CD4-positive, CD25-positive, alpha-beta regulatory T cell (primary cell): ENCODE results near the gene ABCA13. TPM values are rescaled to one million over a fixed set of nuclear protein-coding genes. Genes with fewer than 3 reads are reported as not detected.

Experiments used
- ATAC-seq, 2 donors: fragments of 150-1000 bp; cut with Tn5 transposase; one replicate each; pipeline ENCODE4 v1.10.0; 2021; ENCODE audit warnings: low read depth in 2 of 2, moderate number of reproducible peaks in 2 of 2, moderate library complexity in 1 of 2
- DNase-seq, 3 donors: peaks; one replicate each; pipeline versions ENCODE4 v3.0.0 to v3.0.0-alpha.2; 2012 to 2022; ENCODE audit warnings: mixed read lengths in 1 of 3
- H3K27ac ChIP-seq: one replicate; pipeline ENCODE4 v1.7.0; 2013; ENCODE audit warnings: mild to moderate bottlenecking, low read length; ENCODE audit not compliant: insufficient read depth, poor library complexity, severe bottlenecking
- H3K27me3 ChIP-seq: one replicate; pipeline ENCODE4 v1.7.0; 2013; ENCODE audit warnings: low read length; ENCODE audit not compliant: control insufficient read depth, insufficient read depth
- H3K36me3 ChIP-seq: one replicate; pipeline ENCODE4 v1.7.0; 2013; ENCODE audit warnings: mild to moderate bottlenecking, low read length, moderate library complexity; ENCODE audit not compliant: control insufficient read depth, insufficient read depth
- H3K4me1 ChIP-seq: 2 replicates; pipeline ENCODE4 v1.7.0; 2013; ENCODE audit warnings: mild to moderate bottlenecking, low read length; ENCODE audit not compliant: insufficient read depth, control insufficient read depth, poor library complexity, severe bottlenecking
- H3K4me3 ChIP-seq: one replicate; pipeline ENCODE4 v1.7.0; 2013; ENCODE audit warnings: low read depth, mild to moderate bottlenecking, low read length, moderate library complexity
- H3K9me3 ChIP-seq, 2 experiments: 1 replicate in 1 of 2; 2 replicates in 1 of 2; pipeline ENCODE4 v1.7.0; 2013; ENCODE audit warnings: low read length in 2 of 2, mild to moderate bottlenecking in 1 of 2, moderate library complexity in 1 of 2; ENCODE audit not compliant: control insufficient read depth in 2 of 2
- H3K27ac Mint-ChIP-seq, 3 donors: one replicate each; pipeline ENCODE4 v1.8.0; 2020 to 2022; ENCODE audit warnings: mild to moderate bottlenecking in 3 of 3, mixed read lengths in 3 of 3, moderate library complexity in 2 of 3
- H3K27me3 Mint-ChIP-seq: one replicate; pipeline ENCODE4 v1.8.0; 2022; ENCODE audit warnings: mild to moderate bottlenecking, mixed read lengths
- H3K36me3 Mint-ChIP-seq: one replicate; pipeline ENCODE4 v1.8.0; 2020; ENCODE audit warnings: mixed read lengths
- H3K4me1 Mint-ChIP-seq, 4 donors: one replicate each; pipeline ENCODE4 v1.8.0; 2020 to 2022; ENCODE audit warnings: mixed read lengths in 4 of 4, mild to moderate bottlenecking in 1 of 4
- H3K4me3 Mint-ChIP-seq, 4 donors: one replicate each; pipeline ENCODE4 v1.8.0; 2020 to 2022; ENCODE audit warnings: mild to moderate bottlenecking in 4 of 4, mixed read lengths in 4 of 4, moderate library complexity in 3 of 4
- H3K9me3 Mint-ChIP-seq, 7 donors: one replicate each; pipeline ENCODE4 v1.8.0; 2020 to 2022; ENCODE audit warnings: mixed read lengths in 7 of 7, mild to moderate bottlenecking in 3 of 7, moderate library complexity in 2 of 7
- polyA plus RNA-seq, 4 donors: library from polyadenylated mRNA; unstranded; fragments of 300-500 nt; fragmentation: Illumina TruSeq; gene quantifications; one replicate each; pipeline ENCODE4 v1.2.3, GENCODE V29; 2021
- total RNA-seq: library from RNA; stranded (reverse); gene quantifications from one replicate; pipeline ENCODE4 v1.2.3, GENCODE V29; 2022

The ABCA13 gene
- total and polyA plus RNA-seq, 5 donors from 2014 or later = 1.1 TPM; not detected in 4

DNA sequence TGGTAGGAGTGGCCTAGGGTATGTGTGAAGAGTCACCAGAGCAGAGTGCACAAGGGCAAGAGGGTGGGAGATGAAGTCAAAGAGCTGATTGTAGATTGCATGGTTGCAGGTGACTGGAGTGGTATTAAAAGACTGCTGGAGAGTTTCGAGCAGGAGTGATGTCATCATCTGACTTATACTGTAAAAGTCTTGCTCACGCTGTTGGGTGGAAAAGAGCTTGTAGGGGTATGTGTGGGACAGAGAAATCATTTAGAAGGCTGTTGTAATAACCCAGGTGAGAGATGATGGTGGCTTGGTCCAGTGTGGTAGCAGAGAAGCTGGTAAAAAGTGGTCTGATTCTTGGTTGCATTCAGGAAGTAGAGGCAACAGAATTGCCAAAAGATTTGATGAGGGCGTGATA, 184.1 kb downstream of the ABCA13 start:
- H3K27ac ChIP-seq = no peak overlapping the region
- no peaks in the 10 kb centered on the region for H3K27me3 ChIP-seq
- ATAC-seq = no peak
- no peaks in the 10 kb centered on the region for H3K4me1 Mint-ChIP-seq
- no peak overlapping the region for H3K4me3 ChIP-seq
- no peak overlapping the region for H3K27ac Mint-ChIP-seq
- no peaks in the 10 kb centered on the region for H3K27me3 Mint-ChIP-seq
- no peak overlapping the region for H3K4me3 Mint-ChIP-seq
- no peak for DNase-seq
- no peaks in the 10 kb centered on the region for H3K36me3 Mint-ChIP-seq
- no peaks in the 10 kb centered on the region for H3K36me3 ChIP-seq
- H3K9me3 Mint-ChIP-seq = peaks cover 0 to 3% (median 0%) of the 10 kb centered on the region in 7 donors
- no peaks in the 10 kb centered on the region for H3K9me3 ChIP-seq
- no peaks in the 10 kb centered on the region for H3K4me1 ChIP-seq

DNA sequence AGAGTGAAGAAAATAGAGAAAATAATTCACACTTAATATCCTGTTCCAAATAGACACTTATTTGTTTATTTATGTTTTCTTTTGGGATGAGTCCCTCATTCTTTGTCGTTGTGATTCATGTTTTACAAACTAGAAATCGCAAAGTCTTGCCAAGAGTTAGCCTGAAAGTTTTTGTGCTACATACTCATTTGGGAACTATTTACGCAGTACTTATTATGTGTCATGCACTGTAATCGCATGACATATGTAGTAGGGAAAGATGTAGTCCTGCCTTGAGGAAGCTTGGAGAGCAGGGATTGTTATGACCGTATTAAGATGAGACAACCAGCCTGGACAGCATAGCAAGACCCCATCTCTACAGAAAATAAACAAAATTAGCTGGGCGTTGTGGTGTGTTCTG, 189.3 kb downstream of the ABCA13 start:
- DNase-seq (no peak), ATAC-seq (no peak)
- Mint-ChIP-seq H3K27me3 (no peaks in the 10 kb centered on the region), H3K4me1 (no peaks in the 10 kb centered on the region), H3K4me3 (no peak overlapping the region), H3K36me3 (no peaks in the 10 kb centered on the region), H3K27ac (no peak overlapping the region), H3K9me3 (peaks cover 0 to 2% (median 0%) of the 10 kb centered on the region in 7 donors)
- no peaks in the 10 kb centered on the region for H3K4me1 ChIP-seq
- H3K27me3 ChIP-seq = no peaks in the 10 kb centered on the region
- H3K4me3 ChIP-seq = no peak overlapping the region
- H3K36me3 ChIP-seq = no peaks in the 10 kb centered on the region
- no peak overlapping the region for H3K27ac ChIP-seq
- H3K9me3 ChIP-seq = no peaks in the 10 kb centered on the region

DNA sequence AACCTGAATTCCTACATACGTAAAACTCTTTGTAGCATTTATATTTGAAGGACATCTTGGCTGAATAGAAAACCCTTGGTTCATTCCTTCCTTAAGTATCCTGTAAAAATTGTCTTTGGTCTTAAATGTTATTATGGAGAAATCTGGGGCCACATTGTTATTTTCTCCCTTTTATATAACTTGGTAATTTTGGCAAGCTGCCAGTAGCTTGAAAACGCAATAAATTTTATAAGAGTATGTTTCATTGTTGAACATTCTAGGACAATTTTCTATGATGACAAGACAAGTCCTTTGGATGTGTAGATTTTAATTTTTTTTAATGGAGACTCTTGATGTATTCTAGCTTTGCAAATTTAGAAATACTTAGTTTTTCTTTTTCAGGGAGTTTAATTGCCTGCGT, 191.9 kb downstream of the ABCA13 start:
- Histone ChIP-seq H3K27me3 (no peaks in the 10 kb centered on the region), H3K36me3 (no peaks in the 10 kb centered on the region), H3K9me3 (no peaks in the 10 kb centered on the region), H3K4me3 (no peak overlapping the region), H3K27ac (no peak overlapping the region), H3K4me1 (no peaks in the 10 kb centered on the region)
- Mint-ChIP-seq H3K9me3 (peaks cover 0 to 7% (median 0%) of the 10 kb centered on the region in 7 donors), H3K4me3 (no peak overlapping the region), H3K27ac (no peak overlapping the region), H3K36me3 (no peaks in the 10 kb centered on the region), H3K27me3 (no peaks in the 10 kb centered on the region), H3K4me1 (no peaks in the 10 kb centered on the region)
- ATAC-seq (no peak), DNase-seq (no peak)

DNA sequence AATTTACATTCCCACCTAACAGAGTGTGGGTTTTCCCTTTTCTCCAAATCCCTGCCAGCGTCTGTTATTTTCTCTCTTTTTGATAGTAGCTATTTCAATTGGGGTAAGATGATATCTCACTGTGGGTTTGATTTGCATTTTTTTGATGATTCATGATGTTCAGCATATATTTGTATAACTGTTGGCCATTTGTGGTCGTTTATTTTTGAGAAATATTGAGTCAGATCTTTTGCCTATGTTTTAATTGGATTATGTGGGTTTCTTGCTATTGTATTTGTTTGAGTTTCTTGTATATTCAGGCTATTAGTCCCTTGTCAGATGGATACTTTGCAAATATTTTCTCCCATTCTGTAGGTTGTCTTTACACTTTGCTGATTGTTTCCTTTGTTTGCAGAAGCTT, 193.8 kb downstream of the ABCA13 start:
- ATAC-seq (no peak), DNase-seq (no peak)
- Mint-ChIP-seq H3K4me3 (no peak overlapping the region), H3K27ac (no peak overlapping the region), H3K9me3 (peaks cover 0 to 15% (median 2%) of the 10 kb centered on the region in 7 donors), H3K4me1 (no peaks in the 10 kb centered on the region), H3K36me3 (no peaks in the 10 kb centered on the region), H3K27me3 (no peaks in the 10 kb centered on the region)
- no peaks in the 10 kb centered on the region for H3K27me3 ChIP-seq
- no peak overlapping the region for H3K4me3 ChIP-seq
- no peaks in the 10 kb centered on the region for H3K36me3 ChIP-seq
- no peaks in the 10 kb centered on the region for H3K4me1 ChIP-seq
- no peak overlapping the region for H3K27ac ChIP-seq
- no peaks in the 10 kb centered on the region for H3K9me3 ChIP-seq

DNA sequence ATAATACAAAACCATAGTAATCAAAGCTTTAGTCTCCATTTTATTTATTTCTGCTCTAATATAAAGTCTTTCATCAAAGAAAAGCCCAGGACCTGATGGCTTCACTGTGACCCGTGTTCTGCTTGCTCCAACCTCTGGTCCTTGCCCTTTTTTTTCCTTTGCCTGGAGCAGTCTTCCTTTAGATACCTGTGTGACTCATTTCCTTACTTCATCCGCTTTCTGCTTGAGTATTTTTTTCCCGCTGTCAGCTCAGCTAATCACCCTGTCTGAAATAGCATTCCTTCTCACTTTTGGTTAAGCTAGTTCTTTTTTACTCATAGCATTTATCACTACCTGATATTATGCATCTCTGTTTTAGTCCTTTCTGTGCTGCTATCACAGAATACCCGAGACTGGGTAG, 194.8 kb downstream of the ABCA13 start:
- Mint-ChIP-seq H3K9me3 (peaks cover 0 to 18% (median 2%) of the 10 kb centered on the region in 7 donors), H3K27me3 (no peaks in the 10 kb centered on the region), H3K4me1 (no peaks in the 10 kb centered on the region), H3K27ac (no peak overlapping the region), H3K36me3 (no peaks in the 10 kb centered on the region), H3K4me3 (no peak overlapping the region)
- Histone ChIP-seq H3K36me3 (no peaks in the 10 kb centered on the region), H3K4me3 (no peak overlapping the region), H3K9me3 (no peaks in the 10 kb centered on the region), H3K27me3 (no peaks in the 10 kb centered on the region), H3K4me1 (no peaks in the 10 kb centered on the region), H3K27ac (no peak overlapping the region)
- DNase-seq (no peak), ATAC-seq (no peak)

DNA sequence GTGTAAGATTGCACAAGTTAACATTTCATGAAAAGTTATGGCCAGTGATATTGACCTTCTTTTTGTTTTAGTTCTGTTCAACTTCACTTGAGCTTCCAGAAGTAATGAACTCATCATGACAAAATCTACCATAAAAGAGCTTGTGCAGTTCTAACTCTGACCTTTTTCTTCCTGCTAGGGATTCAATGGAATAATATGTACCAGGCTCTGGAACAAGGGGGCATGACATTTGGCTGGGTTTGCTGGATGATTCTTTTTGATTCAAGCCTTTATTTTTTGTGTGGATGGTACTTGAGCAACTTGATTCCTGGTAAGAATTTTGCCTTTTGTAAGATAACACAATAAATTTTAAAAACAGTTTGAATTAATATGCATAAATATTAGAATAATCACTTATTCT, 205.0 kb downstream of the ABCA13 start:
- no peak overlapping the region for H3K27ac Mint-ChIP-seq
- DNase-seq (no peak), ATAC-seq (no peak)
- H3K27ac ChIP-seq = no peak overlapping the region
- peaks cover 0 to 8% (median 1%) of the 10 kb centered on the region in 7 donors for H3K9me3 Mint-ChIP-seq
- H3K36me3 ChIP-seq = no peaks in the 10 kb centered on the region
- no peaks in the 10 kb centered on the region for H3K36me3 Mint-ChIP-seq
- H3K4me3 ChIP-seq = no peak overlapping the region
- H3K27me3 Mint-ChIP-seq = no peaks in the 10 kb centered on the region
- H3K4me1 Mint-ChIP-seq = no peaks in the 10 kb centered on the region
- H3K9me3 ChIP-seq = no peaks in the 10 kb centered on the region
- H3K4me3 Mint-ChIP-seq = no peak overlapping the region
- no peaks in the 10 kb centered on the region for H3K27me3 ChIP-seq
- no peaks in the 10 kb centered on the region for H3K4me1 ChIP-seq

DNA sequence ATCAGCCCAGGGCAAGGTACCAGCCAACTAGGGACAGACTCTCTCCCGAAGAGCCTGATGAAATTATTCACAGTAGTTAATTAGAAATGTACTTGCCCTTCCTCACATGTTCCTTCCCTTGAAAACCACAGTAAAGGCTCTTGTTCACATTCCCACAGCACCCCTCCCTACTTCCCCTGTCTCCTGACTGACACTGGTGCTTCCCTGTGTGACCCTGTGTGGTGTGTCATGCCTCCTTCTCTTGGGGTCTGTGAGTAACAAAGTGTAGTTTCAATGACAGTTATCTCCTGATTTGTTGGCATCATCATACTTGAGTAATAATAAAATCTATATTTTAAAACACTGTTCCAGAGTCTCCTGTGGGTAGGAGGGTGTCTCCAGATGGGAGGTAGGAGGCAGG, 209.7 kb downstream of the ABCA13 start:
- no peaks in the 10 kb centered on the region for H3K36me3 Mint-ChIP-seq
- Histone ChIP-seq H3K9me3 (no peaks in the 10 kb centered on the region), H3K27ac (no peak overlapping the region), H3K27me3 (no peaks in the 10 kb centered on the region), H3K4me1 (no peaks in the 10 kb centered on the region), H3K4me3 (no peak overlapping the region), H3K36me3 (no peaks in the 10 kb centered on the region)
- no peak overlapping the region for H3K27ac Mint-ChIP-seq
- no peaks in the 10 kb centered on the region for H3K4me1 Mint-ChIP-seq
- DNase-seq = no peak
- no peak for ATAC-seq
- H3K4me3 Mint-ChIP-seq = no peak overlapping the region
- peaks cover 0 to 1% (median 0%) of the 10 kb centered on the region in 7 donors for H3K9me3 Mint-ChIP-seq
- H3K27me3 Mint-ChIP-seq = no peaks in the 10 kb centered on the region

DNA sequence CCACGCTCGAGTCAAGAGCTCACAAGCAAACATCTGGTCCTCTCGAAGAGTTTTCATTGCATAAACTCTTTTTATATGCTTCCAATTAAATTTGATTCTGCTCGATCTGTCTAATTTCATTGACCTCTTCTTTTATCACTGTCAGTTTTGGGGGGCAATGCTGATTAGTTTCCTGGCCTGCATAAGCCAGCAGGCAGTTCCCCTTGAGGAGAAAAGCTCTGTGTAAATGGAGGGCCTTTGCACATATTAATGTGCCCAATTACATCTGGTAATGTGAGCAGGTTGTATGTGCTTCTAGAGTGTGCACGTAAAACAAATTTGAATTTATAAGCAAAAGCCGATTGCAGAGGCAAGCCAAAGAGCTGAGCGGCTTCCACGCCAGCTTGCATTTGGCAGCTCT, 210.3 kb downstream of the ABCA13 start:
- no peaks in the 10 kb centered on the region for H3K27me3 ChIP-seq
- Mint-ChIP-seq H3K4me3 (no peak overlapping the region), H3K27ac (peak overlapping the region in 1 of 3 donors; percentile 46), H3K27me3 (no peaks in the 10 kb centered on the region), H3K9me3 (peaks cover 0 to 1% (median 0%) of the 10 kb centered on the region in 7 donors), H3K36me3 (no peaks in the 10 kb centered on the region), H3K4me1 (no peaks in the 10 kb centered on the region)
- no peak for ATAC-seq
- no peak overlapping the region for H3K27ac ChIP-seq
- DNase-seq = no peak
- no peak overlapping the region for H3K4me3 ChIP-seq
- no peaks in the 10 kb centered on the region for H3K4me1 ChIP-seq
- no peaks in the 10 kb centered on the region for H3K9me3 ChIP-seq
- H3K36me3 ChIP-seq = no peaks in the 10 kb centered on the region
